T-helper 2 cell (primary cell): ENCODE results near the gene TBR1.

Experiments used
- DNase-seq, 5 experiments: peaks; one replicate each; pipeline versions ENCODE4 v3.0.0 to v3.0.0-alpha.2; 2012 to 2022

TBR1 gene

DNA sequence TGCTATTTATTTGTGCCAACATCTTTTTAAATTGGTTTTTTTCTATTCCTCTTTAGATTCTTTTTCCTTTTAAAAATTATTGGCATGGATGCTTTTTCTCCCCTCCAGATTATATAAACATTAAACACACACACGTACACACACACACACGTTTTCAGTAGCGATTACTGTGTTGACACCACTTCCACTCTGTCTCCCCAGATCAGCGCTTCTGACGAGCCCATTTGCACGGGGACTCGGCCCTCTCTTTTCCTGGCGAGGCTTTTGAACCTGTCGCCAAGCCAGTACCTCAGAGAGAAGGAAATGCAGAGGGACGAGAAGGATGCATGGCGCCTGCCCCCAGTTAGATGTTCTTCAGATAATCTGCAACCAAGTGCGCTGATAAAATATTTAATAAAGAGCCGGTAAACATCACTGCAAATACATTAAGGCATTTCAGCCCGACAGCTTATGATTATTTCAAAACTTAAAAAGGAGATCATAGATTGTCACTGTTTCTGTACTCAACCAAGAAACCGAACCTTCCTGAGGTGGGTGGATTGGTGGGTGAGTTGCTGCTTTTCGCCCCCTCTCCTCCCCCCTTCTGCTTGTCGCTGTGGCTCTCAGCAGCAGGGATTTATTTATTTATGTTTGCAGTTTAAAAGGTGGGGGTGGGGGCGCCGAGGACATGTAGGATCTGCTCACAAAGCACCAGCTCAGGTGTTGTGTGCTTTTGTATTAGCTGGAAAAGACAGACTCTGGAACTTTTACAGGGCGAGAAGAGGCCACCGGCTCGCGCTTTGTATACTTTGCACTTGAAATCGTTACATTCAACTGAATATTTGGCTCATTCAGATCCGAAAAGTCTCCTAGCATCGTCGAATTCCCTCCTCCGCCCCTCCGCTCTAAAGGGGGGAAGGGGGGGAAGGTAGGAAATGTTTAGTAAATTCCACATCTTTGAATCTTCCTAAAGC, 787 bp upstream of the TBR1 start:
- DNase-seq = peak in 1 of 5 experiments; percentile 46

DNA sequence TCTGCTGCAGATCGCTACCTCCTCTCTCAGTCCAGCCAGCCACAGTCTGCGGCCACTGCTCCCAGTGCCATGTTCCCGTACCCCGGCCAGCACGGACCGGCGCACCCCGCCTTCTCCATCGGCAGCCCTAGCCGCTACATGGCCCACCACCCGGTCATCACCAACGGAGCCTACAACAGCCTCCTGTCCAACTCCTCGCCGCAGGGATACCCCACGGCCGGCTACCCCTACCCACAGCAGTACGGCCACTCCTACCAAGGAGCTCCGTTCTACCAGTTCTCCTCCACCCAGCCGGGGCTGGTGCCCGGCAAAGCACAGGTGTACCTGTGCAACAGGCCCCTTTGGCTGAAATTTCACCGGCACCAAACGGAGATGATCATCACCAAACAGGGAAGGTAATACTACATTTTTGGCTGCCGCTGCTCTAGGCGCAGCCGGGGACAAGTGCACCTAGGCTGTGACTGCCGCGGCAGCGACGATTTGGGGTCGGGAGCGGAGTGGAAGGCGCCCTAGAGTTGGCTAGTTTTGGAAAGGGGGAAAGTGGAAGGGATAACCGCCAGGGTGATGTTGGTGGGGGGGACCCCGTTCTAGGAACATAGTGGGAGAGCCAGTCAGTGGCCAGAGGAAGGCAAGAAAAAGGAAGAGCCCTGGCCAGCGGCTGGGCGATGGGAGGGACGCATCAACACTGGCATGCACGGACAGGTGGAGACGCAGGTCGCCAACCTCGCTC, 776 bp downstream of the TBR1 start:
- DNase-seq = no peak

DNA sequence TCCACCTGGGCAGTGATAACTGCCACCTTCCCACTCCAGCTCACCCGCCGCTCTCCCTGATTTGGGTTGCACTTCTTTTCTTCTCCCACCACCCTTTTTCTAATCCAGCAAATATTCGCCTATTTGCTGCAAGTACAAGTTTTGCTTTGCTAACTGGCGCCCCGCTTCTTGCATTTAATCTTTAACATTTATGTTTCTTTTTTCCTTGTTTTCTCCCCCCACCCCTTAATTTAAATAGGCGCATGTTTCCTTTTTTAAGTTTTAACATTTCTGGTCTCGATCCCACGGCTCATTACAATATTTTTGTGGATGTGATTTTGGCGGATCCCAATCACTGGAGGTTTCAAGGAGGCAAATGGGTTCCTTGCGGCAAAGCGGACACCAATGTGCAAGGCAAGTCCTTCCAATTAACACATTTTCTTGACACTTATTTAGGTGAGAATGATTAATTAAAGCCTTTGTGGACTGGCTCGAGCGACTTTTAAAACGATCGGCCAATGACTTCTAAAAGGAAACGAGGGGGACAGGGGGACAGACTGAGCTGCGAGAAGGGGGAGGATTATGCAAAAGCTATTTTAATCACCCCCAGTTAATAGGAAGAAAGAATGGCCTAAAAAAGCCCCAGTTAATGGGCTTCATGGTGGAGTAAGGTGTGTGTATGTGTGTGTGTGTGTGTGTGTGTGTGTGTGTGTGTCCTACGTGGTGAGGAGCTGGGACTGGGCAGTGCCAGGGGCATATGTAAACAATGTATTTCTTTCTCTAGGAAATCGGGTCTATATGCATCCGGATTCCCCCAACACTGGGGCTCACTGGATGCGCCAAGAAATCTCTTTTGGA, 1.6 kb downstream of the TBR1 start:
- no peak for DNase-seq

DNA sequence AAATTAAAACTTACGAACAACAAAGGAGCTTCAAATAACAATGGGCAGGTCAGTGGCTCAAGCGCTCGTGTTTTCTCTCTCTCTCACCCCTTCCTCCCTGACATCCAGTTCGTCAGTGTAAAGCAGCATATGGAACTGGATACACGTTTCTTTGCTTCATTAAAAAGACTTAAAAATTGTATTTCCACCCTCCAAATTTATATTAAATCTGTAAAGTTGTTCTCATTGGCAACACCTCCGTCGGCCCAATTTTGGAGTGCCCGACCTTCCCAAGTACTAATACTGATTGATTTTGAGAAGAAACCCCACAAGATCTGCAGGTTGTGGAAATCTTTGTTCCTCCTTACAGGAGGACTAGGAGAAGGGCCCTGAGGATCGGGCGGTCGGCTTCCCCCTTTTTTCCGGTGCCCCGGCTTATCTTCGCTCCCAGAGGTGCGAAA, 2.2 kb downstream of the TBR1 start:
- no peak for DNase-seq

DNA sequence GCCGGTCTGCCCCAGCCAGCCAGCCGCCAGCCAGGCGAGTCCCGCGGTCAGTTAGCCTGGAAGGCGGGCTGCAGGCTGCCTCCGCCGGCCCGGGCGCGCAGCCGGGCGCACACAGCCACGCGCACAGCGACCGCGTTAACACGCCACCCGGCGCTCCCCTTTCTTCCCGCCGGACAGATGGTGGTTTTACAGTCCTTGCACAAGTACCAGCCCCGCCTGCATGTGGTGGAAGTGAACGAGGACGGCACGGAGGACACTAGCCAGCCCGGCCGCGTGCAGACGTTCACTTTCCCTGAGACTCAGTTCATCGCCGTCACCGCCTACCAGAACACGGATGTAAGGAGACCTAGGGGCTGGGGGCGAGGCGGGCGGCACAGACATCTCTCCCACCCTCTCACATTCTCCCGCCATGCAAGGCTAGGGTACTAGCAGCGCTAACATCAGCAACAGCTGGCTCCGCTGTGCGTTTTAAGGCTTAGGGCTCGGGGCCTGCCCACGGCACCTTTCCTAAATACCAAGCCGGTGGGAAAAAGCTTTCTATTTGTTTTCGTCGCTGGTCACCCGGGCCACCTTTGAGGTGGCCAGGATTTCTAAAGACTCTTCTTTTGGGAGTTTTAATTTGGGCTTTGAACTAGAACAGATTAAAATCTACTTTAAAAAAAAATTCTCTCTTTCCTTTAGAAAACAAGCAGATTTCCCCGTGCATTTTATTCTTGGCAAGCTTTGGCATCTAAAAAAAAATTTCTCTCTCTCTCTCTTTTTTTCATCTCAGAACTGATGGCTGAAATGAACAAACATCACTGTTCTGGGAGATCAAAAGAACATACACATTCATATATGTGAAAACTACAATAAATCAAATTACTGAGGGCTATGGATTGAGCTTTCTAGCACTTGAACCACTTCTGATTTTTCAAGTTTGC, 2.9 kb downstream of the TBR1 start:
- no peak for DNase-seq

DNA sequence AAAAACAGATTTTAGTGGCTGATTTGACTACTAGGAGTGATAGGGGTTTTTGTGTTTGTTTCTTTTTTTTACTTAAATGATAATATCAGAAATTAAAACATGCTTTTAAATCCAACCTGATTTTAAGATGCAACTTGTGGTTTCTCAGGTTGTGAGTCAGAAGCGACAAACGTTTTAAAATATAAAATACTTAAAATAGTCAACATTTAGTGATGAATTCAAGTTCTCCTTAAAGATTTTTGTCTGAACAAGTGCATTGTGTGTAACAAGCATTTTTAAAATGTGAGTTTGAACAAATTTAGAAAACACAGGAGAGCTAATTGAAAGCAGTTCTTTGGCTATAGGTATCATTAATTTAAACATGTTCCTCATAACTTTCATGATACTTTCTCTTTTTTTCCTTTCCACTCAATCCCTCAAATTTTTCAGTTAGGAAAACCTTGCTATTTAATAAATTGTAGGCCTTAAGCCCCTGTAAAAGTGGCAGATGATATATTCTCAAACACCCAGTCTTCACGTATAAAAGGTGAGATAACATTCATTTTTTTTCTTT, 3.6 kb downstream of the TBR1 start:
- no peak for DNase-seq

DNA sequence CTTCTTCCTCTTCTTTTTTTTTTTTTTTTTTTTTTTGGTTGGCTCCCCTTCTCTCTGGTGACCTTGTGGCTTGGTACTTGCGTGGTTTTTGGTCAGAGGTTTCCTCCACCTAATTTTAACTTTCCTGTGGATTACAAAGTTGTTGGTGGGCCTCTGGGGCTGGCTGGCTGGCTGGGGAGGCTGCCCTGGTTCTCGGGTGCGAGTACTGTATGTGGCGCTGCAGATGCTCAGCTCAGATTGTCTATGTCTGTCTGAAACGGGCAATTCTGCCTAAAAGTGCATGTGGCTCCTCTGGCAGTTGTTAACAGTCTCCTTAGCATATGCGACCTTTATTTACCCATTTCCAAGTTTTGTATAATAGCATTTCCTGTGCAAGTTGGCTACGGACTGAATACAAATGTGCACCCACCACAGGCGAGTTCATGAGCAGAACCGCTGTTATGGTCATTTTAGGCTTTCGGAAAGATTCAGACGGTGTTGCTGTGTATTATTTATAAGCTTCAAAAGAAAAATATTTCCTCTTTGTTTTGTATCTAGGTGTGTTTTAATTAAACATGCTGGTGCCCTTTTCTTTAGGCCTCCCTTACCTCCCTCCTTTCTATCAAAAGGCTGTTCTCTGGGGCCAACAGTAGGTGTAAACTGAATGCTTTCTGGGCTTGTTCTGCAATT, 4.4 kb downstream of the TBR1 start:
- no peak for DNase-seq

DNA sequence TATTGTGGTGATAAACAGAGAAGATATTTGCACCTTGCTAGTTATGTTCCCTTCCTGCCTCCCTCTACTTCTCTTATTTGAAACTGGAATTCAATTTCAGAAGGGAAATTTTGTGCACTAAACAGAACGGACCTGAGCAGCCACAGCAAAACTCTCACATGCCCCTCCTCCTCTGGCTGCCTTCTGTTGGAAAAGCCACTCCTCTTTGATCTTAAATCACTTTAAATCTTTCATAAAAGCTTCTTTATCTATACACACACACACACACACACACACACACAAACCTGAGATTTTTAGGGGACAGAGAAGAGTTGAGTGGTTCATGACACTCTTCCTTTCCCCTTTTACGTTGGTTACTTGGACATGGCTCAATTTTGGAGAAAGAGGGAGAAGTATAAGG, 5.6 kb downstream of the TBR1 start:
- DNase-seq = no peak

DNA sequence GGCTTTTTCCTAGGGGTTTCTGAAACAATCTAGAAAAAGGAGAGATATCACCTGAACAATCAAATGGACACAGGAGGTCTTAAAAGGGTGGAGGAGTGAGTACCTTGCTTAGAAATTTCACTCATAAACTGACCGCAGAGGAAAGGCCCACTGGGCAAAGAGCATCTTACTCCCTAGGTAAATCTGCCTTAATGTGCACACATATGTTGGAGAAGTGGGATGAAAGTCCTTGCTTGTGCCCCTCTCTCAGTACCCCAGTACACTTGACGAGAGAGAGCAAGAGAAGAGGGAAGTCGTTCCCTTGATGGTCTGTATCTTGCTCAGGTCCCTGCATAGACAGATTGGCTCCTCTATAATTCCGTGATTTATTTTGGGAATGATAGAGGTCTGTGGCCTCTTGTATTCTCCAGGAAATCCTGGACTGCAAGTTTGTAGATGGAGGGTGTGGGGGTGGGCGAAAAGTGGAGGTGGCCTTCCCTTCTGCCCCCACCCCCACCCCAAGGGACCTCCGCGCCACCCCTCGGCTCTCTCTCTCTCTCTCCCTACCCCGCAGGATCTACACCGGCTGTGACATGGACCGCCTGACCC, 6.8 kb downstream of the TBR1 start:
- no peak for DNase-seq

DNA sequence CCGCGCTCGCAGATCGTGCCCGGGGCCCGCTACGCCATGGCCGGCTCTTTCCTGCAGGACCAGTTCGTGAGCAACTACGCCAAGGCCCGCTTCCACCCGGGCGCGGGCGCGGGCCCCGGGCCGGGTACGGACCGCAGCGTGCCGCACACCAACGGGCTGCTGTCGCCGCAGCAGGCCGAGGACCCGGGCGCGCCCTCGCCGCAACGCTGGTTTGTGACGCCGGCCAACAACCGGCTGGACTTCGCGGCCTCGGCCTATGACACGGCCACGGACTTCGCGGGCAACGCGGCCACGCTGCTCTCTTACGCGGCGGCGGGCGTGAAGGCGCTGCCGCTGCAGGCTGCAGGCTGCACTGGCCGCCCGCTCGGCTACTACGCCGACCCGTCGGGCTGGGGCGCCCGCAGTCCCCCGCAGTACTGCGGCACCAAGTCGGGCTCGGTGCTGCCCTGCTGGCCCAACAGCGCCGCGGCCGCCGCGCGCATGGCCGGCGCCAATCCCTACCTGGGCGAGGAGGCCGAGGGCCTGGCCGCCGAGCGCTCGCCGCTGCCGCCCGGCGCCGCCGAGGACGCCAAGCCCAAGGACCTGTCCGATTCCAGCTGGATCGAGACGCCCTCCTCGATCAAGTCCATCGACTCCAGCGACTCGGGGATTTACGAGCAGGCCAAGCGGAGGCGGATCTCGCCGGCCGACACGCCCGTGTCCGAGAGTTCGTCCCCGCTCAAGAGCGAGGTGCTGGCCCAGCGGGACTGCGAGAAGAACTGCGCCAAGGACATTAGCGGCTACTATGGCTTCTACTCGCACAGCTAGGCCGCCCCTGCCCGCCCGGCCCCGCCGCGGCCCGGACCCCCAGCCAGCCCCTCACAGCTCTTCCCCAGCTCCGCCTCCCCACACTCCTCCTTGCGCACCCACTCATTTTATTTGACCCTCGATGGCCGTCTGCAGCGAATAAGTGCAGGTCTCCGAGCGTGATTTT, 7.6 kb downstream of the TBR1 start:
- DNase-seq = no peak

DNA sequence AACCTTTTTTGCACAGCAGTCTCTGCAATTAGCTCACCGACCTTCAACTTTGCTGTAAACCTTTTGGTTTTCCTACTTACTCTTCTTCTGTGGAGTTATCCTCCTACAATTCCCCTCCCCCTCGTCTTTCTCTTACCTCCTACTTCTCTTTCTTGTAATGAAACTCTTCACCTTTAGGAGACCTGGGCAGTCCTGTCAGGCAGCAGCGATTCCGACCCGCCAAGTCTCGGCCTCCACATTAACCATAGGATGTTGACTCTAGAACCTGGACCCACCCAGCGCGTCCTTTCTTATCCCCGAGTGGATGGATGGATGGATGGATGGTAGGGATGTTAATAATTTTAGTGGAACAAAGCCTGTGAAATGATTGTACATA, 8.3 kb downstream of the TBR1 start:
- no peak for DNase-seq

DNA sequence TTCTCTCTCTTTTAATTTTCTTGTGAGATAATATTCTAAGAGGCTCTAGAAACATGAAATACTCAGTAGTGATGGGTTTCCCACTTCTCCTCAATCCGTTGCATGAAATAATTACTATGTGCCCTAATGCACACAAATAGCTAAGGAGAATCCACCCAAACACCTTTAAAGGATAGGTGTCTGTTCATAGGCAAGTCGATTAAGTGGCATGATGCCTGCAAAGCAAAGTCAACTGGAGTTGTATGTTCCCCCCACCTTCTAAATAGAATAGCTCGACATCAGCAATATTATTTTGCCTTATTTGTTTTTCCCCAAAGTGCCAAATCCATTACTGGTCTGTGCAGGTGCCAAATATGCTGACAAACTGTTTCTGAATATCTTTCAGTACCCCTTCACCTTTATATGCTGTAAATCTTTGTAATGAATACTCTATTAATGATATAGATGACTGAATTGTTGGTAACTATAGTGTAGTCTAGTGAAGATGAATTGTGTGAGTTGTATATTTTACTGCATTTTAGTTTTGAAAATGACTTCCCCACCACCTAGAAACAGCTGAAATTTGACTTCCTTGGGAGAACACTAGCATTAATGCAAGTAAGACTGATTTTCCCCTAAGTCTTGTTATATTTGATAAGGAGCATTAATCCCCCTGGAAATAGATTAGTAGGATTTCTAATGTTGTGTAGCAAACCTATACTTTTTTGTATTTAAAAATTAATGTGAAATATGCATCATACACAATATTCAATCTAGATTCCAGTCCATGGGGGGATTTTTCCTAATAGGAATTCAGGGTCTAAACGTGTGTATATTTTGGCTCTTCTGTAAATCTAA, 9.0 kb downstream of the TBR1 start:
- DNase-seq = no peak

DNA sequence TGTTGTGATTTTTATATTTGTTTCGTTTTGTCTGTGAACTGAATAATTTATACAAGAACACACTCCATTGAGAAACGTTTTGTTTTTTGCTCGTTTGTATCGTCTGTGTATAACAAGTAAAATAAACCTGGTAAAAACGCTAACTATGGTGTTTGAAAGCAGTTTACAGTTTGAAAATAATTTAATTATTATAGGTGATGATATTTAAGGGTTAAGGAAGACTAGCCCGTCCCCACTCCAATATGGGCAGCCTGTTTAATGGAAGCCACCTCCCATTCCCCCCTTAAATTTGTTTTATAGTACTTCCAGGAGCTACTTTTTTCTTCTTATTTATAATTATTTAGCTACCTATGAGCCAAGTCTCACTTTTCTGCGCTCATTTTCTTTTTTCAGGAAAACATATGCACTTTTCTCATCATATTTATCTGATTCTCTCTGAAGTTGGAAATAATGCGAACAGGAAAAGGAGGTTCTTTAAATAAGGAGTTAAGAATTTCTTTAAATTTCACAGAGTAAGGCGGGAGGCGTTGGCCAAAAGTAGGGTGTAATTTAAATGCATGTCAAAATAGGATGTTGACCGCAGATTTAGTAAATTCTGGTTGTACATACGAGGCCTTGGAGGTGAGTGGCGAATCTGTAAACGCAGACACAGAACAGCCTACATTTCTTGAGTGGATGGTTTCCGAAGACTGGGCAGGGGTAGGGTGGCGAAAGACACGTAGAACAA, 9.8 kb downstream of the TBR1 start:
- DNase-seq = no peak

DNA sequence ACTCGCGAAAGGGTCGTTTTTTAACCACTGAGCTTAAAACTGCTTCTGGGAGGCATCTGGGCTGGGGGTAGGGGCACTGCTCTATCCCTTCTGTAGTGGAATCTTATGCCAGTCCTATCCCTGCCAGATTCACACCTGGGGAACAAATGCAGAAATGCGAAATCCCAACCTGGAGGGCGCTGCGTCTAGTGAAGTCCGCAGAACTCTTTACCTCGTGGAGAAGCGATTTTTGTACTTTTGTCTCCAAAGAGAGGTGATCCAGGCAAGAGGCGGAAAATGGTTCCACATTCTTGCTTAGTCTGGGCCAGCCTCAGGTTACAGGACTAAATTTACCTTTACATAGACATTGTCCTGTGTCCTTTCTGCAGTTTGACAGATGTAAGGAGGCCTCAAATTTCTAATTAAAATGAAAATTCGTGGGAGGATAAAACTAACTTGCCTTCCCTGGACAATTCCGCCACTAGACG, 10.4 kb downstream of the TBR1 start:
- no peak for DNase-seq

DNA sequence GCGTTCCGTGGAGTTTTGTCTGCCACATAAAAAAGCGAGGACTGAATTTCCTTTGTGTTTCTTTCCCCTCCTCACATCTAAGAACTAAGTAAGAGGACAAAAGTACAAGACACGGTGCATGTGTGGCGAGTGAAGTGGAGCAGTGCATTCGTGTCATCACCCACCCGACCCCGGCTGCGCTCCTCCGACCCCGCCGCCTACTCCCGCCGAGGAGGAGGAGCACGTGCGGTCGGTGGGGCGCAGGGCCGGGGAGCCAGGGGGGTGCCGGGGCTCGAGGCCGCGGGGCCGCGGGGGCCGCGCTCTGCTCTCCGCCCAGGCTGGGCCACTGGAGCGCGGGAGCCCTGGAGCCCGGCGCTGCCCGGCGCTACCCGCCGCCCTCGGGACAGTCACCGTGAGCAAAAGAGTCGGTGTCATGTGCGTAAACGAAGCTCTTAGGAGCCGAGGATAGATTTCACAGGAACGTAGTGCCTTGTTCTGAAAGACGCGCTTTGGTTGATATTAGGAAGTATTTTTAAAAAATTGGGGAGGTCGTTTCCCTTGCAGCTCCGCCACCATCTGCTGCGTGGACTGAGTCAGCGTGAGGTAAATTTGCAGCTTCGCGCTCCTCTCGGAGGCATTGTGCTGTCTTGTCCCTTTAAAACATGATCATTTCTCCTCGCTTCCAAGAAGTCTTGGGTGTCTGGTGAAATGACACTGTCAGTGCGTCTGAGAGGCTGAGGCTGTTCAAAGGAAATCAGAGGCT, 11.0 kb downstream of the TBR1 start:
- no peak for DNase-seq

DNA sequence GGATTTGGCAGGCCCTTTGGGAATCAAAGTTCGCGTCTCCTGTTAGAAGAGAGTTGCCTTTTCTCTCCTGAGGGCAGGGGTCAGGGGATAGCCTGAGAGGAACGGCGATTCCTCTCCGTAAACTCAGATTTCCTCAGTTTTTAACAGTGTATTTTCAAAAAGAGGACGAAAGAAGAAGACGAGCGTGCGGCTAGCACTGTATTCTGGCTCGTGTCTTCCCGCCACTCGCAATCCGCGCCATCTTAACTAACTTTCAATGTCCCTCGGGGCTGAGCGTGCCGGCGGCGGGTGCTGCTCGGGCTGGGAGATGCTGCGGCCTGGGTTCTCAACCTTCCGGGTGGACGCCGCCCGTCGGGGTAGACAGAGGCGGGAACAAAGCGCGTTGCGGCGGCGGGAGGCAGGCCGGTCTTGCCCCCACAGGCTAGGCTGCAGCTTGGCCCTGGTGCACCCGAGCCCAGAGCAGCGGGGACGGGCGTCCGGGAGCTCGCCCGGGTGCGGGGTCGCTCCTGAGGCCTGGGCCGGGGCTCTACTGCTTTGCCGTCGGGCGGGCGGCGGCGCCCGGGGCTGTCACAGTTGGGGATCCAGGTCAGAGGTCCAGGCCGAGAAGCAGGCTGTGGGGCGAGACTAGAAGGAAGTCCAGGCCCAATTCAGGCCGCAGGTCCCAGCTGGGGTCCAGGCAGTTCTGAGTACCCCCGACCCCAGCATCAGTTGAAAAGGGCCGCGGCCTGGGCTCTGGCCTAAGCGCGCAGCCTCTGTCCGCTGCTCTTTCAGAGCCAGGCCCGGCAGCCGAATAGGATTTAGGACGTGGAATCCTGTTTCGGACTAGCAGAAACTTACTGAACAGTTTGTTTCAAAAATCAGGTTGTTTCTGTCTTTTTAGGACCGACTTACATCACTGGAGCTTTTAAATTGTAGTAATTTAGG, 11.8 kb downstream of the TBR1 start:
- no peak for DNase-seq
